GM19193 (cell line): Measurements from ENCODE around the gene ALKBH6.
A peak's percentile ranks its signal among the peaks of the same experiment; 100 is the strongest.

ENCODE experiments used
- POLR2A ChIP-seq: IDR thresholded peaks from 4 replicates; pipeline ENCODE4 v1.6.1; 2011; ENCODE audit not compliant: insufficient read depth, insufficient read length; ENCODE audit errors: extremely low read depth

The ALKBH6 gene

DNA sequence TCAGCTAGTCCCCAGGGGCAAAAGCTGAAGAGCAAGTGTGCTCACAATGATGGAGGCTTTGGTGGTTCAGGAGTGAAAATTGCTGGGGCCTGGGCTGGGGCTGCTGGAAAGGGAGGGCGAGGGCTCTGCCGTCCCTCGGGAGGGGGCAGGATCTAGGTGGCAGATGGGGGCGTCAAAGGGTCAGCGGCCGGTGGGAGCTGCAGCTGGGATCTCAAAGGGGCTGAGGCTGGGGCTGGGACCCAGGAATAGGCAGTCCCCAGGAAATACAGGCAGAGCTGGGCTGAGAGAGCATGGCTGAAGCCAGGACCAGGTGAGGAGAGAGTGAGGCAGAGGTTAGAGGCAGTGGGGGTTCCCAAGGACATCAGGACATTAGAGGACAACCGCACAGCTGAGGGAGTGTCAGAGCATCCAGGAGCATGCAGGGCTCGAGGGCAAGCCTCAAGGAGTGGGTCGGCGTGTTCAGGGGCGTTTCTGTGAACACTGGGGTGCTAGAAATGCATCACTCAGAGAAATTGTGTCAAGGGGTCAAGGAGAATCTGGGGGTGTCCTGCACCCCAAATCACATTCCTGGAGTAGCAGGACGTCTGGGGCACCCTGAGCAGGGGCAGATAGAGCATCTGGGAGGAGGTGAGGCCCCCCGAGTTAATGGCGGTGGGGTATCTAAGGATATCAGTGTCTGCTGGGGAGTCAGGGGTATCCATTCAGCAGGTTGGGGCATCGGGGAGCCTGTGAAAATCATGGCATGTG lies 4.2 kb downstream of the ALKBH6 start:
- TF ChIP-seq POLR2A, result no peak

- no peak for TF ChIP-seq POLR2A
These were observed 4.8 kb downstream of the ALKBH6 start for GRCh38 chr19:36009220-36009619.

- TF ChIP-seq POLR2A, result no peak
These were observed 5.6 kb downstream of the ALKBH6 start, which contains the start of gene SYNE4 for GRCh38 chr19:36008336-36008978. Gene SYNE4, minus strand, starts transcription at chr19:36008813. Its CDS starts 132 bp downstream, at chr19:36008681.

- TF ChIP-seq POLR2A, result no peak
These were observed 7.1 kb downstream of the ALKBH6 start for GRCh38 chr19:36006955-36007354.

GRCh38 chr19:36003284-36003683 lies 10.7 kb downstream of the ALKBH6 start:
- no peak for TF ChIP-seq POLR2A

- TF ChIP-seq POLR2A, result no peak
These were observed 12.4 kb downstream of the ALKBH6 start for GRCh38 chr19:36001605-36002004.

- no peak for TF ChIP-seq POLR2A
These were observed 17.2 kb downstream of the ALKBH6 start for GRCh38 chr19:35996777-35997176.

DNA sequence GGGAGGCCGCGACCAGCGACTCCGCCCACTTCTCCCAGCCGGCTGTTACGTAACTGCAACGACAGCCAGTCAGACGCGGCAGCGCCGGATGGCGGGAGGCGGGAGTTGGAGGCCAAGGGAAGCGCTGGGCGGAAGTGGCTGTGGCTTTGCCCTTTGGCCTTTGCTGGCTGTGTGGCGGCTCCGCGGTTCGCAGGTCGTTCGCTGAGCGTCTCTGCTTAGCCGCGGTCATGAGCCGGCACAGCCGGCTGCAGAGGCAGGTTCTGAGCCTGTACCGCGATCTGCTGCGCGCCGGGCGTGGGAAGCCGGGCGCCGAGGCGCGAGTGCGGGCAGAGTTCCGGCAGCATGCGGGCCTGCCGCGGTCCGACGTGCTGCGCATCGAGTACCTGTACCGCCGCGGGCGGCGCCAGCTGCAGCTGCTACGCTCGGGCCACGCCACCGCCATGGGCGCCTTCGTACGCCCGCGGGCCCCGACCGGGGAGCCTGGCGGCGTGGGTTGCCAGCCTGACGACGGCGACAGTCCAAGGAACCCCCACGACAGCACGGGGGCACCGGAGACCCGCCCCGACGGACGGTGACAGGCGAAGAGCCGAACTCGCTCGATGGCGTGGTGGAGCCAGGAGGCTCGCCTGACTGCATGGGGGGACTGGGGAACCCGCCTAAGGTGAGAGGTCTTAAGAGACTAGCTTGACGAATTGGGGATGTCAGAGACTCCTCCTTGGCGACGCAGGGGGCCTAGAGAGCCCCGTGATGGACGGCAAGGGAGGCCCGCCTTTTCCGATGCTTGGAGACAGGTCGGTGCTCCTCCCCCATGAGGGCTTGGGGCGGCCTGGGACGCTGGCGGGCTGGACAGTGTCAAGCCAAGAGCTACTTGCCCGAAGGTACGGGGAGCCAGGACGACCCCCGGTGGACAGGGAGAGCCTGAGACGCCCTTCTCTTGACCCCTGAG lies 18.7 kb downstream of the ALKBH6 start, which contains the start of gene SDHAF1:
TSS of gene SDHAF1 (plus strand) at position 141 of the 946 bp plus-strand sequence. CDS start at position 228, 87 bp downstream.
- TF ChIP-seq POLR2A, result peak; percentile 85

GRCh38 chr19:35993923-35994598 lies 20.0 kb downstream of the ALKBH6 start:
- no peak for TF ChIP-seq POLR2A

DNA sequence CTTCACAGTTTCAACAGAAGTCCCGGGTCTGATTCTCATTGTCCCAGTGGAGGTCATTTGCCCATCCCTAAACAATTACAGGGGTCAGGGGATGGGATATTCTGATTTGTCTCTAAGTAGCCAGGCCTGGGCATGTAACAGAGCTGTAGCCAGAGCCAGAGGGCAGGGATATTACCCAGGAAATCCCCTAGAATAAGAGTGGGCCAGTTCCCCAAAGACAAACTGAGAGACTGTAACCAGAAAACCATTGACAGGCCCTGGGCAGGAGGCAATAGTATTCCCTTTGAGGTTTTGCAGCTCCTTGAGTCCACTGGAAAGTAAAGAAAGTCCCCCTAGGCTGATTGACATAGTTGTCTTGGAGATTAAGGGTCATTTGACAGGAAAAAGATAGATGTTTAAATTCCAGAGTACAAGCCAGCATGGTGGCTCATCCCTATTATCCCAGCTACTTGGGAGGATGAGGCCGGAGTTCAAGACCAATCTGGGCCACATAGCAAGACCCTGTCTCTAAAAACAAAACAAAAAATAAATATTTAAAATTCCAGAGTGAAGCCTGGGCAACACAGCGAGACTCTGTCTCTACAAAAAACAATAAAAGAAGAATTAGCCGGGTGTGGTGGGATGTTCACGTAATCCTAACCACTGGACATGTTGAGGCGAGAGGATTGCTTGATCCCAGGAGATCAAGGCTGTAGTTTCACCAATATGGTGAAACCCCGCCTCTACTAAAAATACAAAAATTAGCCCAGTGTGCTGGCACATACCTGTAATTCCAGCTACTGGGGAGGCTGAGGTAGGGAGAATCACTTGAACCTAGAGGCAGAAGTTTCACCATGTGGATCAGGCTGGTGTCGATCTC lies 20.9 kb downstream of the ALKBH6 start:
- no peak for TF ChIP-seq POLR2A

- TF ChIP-seq POLR2A, result no peak
These were observed 22.1 kb downstream of the ALKBH6 start for GRCh38 chr19:35991731-35992450.

GRCh38 chr19:35990771-35991730 lies 23.0 kb downstream of the ALKBH6 start:
- TF ChIP-seq POLR2A, result no peak
